Nephron (organoid): Measurements from ENCODE around the gene CDC42EP3.

Experiments used
- H3K27ac Mint-ChIP-seq, 3 experiments: 2 replicates each; pipeline ENCODE4 v1.8.0; 2020; ENCODE audit warnings: mixed read lengths in 3 of 3, mild to moderate bottlenecking in 2 of 3, moderate library complexity in 1 of 3
- H3K27me3 Mint-ChIP-seq: 2 replicates; pipeline ENCODE4 v1.8.0; 2021; ENCODE audit warnings: low read depth, mild to moderate bottlenecking, moderate library complexity, mixed read lengths
- H3K36me3 Mint-ChIP-seq: 2 replicates; pipeline ENCODE4 v1.8.0; 2020; ENCODE audit warnings: low read depth, mixed read lengths
- H3K4me1 Mint-ChIP-seq: 2 replicates; pipeline ENCODE4 v1.8.0; 2020; ENCODE audit warnings: mixed read lengths
- H3K4me3 Mint-ChIP-seq, 3 experiments: 2 replicates each; pipeline ENCODE4 v1.8.0; 2020; ENCODE audit warnings: mild to moderate bottlenecking in 3 of 3, mixed read lengths in 3 of 3, moderate library complexity in 2 of 3
- H3K9me3 Mint-ChIP-seq: 2 replicates; pipeline ENCODE4 v1.8.0; 2020; ENCODE audit warnings: mixed read lengths
- TF ChIP-seq, protein P1 (sequence below), 3 experiments: fragments of 200-600 bp; sonication (generic); IDR thresholded peaks; one replicate each; pipeline ENCODE4 v1.5.0; 2021; ENCODE audit warnings: antibody characterized with exemption in 3 of 3; ENCODE audit not compliant: unreplicated experiment in 3 of 3

Gene CDC42EP3

GRCh38 chr2:37672870-37673184 is 1.4 kb upstream of the CDC42EP3 start:
- TF ChIP-seq, protein P1, sequence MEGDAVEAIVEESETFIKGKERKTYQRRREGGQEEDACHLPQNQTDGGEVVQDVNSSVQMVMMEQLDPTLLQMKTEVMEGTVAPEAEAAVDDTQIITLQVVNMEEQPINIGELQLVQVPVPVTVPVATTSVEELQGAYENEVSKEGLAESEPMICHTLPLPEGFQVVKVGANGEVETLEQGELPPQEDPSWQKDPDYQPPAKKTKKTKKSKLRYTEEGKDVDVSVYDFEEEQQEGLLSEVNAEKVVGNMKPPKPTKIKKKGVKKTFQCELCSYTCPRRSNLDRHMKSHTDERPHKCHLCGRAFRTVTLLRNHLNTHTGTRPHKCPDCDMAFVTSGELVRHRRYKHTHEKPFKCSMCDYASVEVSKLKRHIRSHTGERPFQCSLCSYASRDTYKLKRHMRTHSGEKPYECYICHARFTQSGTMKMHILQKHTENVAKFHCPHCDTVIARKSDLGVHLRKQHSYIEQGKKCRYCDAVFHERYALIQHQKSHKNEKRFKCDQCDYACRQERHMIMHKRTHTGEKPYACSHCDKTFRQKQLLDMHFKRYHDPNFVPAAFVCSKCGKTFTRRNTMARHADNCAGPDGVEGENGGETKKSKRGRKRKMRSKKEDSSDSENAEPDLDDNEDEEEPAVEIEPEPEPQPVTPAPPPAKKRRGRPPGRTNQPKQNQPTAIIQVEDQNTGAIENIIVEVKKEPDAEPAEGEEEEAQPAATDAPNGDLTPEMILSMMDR (IDR thresholded peaks at IDR 0.05; ENCODE audit: unreplicated experiment in 3 of 3): no peak
- Mint-ChIP-seq H3K27me3 (peaks cover 26% of the 10 kb centered on the region), H3K4me3 (peak overlapping the region; percentile 74 to 88 (median 86)), H3K27ac (peak overlapping the region; percentile 61 to 84 (median 83)), H3K4me1 (peaks cover 50% of the 10 kb centered on the region), H3K36me3 (no peaks in the 10 kb centered on the region), H3K9me3 (no peaks in the 10 kb centered on the region)

DNA sequence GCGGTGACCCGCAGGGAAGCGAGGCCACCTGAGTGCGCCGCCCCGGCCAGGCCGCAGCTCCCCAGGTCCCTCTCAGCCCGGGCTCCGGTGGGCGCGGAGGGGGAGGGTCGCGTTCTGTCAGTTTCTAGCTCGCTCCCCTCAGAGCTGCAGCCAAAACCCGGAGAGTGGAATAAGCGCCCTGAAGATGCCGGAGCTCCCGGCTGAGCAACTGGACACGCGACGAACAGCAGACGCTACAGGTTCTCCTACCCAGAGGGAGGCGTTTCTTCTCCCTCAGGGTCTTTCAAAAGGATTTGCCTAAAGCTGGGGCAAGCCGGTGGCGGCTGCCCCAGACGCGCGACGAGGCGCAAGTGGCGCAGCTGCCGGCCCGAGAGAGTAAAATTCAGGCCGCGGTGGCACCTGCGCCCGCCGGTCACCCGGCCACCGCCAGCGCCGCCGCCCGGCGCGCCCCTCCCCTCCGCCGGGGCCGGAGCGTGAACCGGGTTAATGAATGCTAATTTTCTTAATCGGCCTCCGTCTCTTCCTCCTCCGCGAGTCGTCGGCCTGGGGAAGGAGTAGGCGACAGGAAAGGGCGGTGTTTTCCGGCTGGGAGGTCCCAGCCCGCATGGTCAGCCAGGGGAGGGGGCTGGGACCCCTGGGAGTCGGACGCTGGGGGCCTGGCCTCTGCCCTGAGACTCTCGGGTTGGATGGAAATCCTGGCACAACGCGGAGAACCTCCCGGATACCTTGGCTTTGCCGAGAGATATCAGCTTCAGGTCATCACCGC is 845 bp upstream of the CDC42EP3 start:
- TF ChIP-seq, protein P1 (IDR thresholded peaks at IDR 0.05; ENCODE audit: unreplicated experiment in 3 of 3): no peak
- peaks cover 24% of the 10 kb centered on the region for H3K27me3 Mint-ChIP-seq
- H3K36me3 Mint-ChIP-seq: no peaks in the 10 kb centered on the region
- H3K9me3 Mint-ChIP-seq: no peaks in the 10 kb centered on the region
- peak overlapping the region; percentile 88 to 90 (median 89) for H3K4me3 Mint-ChIP-seq
- H3K27ac Mint-ChIP-seq: peak overlapping the region; percentile 63 to 84 (median 83)
- H3K4me1 Mint-ChIP-seq: peaks cover 54% of the 10 kb centered on the region

GRCh38 chr2:37671816-37672103 is 318 bp upstream of the CDC42EP3 start:
- H3K9me3 Mint-ChIP-seq: no peaks in the 10 kb centered on the region
- peaks cover 26% of the 10 kb centered on the region for H3K27me3 Mint-ChIP-seq
- no peaks in the 10 kb centered on the region for H3K36me3 Mint-ChIP-seq
- H3K4me1 Mint-ChIP-seq: peaks cover 54% of the 10 kb centered on the region
- TF ChIP-seq, protein P1 (IDR thresholded peaks at IDR 0.05; ENCODE audit: unreplicated experiment in 3 of 3): no peak
- H3K4me3 Mint-ChIP-seq: peak overlapping the region; percentile 88 to 90 (median 89)
- H3K27ac Mint-ChIP-seq: peak overlapping the region; percentile 63 to 84 (median 83)

DNA sequence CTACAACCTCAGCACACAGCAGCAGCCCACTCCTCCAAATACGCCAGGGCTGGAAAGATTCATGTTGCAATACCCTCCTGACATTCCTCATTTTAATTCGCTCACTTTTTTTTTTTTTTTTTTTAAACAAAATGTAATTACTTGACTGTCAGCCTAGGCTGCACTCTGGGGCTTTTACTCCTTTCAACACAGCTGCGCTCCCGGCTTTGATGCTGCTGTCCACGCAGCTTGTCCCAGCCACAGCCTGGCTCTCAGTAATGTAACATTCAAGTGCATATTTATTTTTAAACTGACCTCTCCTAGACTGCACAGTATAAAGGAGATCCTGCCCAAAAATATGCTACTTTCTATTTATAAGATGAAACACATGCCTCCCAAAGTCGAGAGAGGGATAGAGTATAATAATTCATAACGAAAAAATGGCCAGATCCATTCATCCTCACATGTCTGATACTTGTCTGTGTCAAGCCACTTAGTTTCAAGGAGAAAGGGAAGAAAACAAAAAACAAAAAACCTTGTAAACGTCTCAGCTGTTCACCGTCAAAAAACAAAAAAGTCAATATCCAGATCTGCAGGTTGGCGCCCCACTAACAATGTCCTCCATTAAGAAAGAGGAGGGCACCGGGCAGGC is 949 bp downstream of the CDC42EP3 start:
- peaks cover 2% of the 10 kb centered on the region for H3K36me3 Mint-ChIP-seq
- H3K9me3 Mint-ChIP-seq: no peaks in the 10 kb centered on the region
- peak overlapping the region; percentile 40 to 76 (median 69) for H3K27ac Mint-ChIP-seq
- H3K4me1 Mint-ChIP-seq: peaks cover 61% of the 10 kb centered on the region
- TF ChIP-seq, protein P1 (IDR thresholded peaks at IDR 0.05; ENCODE audit: unreplicated experiment in 3 of 3): no peak
- peaks cover 28% of the 10 kb centered on the region for H3K27me3 Mint-ChIP-seq
- peak overlapping the region; percentile 90 to 94 (median 90) for H3K4me3 Mint-ChIP-seq

DNA sequence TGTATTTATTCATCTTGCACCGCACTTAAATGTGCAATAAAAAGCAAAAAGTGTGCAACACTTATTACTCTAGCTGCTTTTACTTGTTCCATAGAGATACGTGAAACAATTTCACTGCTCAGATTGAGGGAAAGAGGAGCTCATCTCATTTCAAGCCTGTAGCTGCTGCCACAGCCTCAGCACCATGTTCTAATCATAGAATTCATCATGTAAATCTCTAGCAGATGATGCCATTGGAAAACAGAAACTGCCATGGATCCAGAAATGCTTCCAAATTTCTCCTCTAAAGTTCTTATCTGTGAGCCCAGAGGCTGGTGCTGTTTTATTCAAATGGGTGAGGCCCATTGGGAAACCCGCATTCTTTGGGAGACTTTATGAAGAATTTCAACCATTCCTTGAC is 2.0 kb downstream of the CDC42EP3 start:
- Mint-ChIP-seq H3K27me3 (peaks cover 33% of the 10 kb centered on the region), H3K9me3 (no peaks in the 10 kb centered on the region)

More for the DNA sequence above, 2.0 kb downstream of the CDC42EP3 start:
- Mint-ChIP-seq H3K4me3 (peak overlapping the region; percentile 90 to 94 (median 90)), H3K27ac (peak overlapping the region in 2 of 3 experiments; percentile 40 to 58), H3K4me1 (peaks cover 56% of the 10 kb centered on the region), H3K36me3 (peaks cover 5% of the 10 kb centered on the region)
- TF ChIP-seq, protein P1 (IDR thresholded peaks at IDR 0.05; ENCODE audit: unreplicated experiment in 3 of 3): no peak
